ENCODE results near the gene C16orf95.
"Not testable (repeated sequence)": the region's sequence is repeated elsewhere in the genome, so short reads cannot be mapped to it uniquely, and the experiment has no call there.

Gene C16orf95

DNA sequence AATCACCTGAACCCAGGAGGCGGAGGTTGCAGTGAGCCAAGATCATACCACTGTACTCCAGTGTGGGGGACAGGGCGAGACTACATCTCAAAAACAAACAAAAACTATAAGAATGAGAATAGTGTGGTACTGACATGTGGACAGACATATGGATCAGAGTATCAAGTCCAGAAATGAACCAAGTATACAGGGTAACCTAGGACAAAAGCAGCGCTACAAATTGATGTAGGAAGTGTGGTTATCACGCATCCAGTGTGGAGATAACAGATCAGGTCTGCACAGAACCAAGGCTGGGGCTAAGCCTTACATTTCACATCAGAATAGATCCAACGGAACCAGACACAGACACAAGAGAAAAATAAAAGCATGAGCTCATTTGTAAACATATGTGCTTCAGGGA lies 23.0 kb upstream of the C16orf95 start:
- no peak overlapping the region for H3K27ac ChIP-seq
- no peaks in the 10 kb centered on the region for H3K4me1 ChIP-seq
- peaks cover 60 to 85% (median 80%) of the 10 kb centered on the region in 3 donors for H3K36me3 ChIP-seq
- no peak for DNase-seq
- H3K27me3 ChIP-seq, result no peaks in the 10 kb centered on the region
- TF ChIP-seq, protein P1, sequence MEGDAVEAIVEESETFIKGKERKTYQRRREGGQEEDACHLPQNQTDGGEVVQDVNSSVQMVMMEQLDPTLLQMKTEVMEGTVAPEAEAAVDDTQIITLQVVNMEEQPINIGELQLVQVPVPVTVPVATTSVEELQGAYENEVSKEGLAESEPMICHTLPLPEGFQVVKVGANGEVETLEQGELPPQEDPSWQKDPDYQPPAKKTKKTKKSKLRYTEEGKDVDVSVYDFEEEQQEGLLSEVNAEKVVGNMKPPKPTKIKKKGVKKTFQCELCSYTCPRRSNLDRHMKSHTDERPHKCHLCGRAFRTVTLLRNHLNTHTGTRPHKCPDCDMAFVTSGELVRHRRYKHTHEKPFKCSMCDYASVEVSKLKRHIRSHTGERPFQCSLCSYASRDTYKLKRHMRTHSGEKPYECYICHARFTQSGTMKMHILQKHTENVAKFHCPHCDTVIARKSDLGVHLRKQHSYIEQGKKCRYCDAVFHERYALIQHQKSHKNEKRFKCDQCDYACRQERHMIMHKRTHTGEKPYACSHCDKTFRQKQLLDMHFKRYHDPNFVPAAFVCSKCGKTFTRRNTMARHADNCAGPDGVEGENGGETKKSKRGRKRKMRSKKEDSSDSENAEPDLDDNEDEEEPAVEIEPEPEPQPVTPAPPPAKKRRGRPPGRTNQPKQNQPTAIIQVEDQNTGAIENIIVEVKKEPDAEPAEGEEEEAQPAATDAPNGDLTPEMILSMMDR (IDR thresholded peaks at IDR 0.05), result no peak
- H3K9me3 ChIP-seq, result no peaks in the 10 kb centered on the region
- H3K4me3 ChIP-seq, result no peak overlapping the region
- intact Hi-C loops (cut with DNase I; ENCODE audit: low total_unique reads), result no loop called here

DNA sequence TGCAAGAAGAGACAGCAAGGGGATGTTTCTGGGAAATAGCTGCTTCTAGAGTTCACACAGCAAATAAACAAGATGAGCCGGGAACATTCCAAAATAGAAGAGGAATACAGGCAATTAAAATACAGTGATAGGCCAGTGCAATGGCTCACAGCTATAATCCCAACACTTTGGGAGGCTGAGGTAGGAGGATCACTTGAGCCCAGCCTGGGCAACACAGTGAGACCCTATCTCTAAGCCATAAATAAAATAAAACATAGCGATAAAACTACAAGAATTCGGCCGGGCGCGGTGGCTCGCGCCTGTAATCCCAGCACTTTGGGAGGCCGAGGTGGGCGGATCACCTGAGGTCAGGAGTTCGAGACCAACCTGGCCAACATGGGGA lies 22.5 kb upstream of the C16orf95 start:
- not testable (repeated sequence) for DNase-seq

DNA sequence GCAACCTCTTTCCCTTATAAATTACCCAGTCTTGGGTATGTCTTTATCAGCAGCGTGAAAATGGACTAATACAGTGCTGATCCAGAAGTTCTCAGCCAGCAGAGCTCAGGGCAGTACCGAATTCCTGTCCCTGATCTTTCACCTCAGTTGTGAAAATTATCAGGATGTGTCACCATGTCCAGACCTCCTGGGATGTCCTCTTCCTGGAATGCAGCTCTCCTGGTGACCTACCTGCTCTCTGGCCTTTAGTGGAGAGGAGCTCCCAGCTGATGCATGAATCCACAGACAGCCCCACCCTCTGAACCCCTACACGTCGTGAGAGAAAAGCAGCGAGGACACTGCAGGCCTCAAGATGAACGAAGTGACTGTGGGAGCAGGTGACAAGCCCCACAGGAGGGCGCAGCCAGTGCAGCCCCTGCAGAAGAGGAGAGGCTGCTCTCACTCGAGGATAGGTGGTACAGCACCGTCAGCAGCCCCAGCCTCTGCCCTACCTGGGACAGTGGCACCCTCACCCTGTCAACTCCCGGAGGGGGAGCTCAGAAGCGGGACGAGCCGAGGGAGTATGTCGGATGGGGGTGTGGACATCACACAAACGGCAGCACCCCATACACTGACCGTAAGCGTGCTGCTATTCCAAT lies 22.0 kb upstream of the C16orf95 start:
- TF ChIP-seq, protein P1 (IDR thresholded peaks at IDR 0.05), result no peak
- Histone ChIP-seq H3K36me3 (peaks cover 67 to 86% (median 86%) of the 10 kb centered on the region in 3 donors), H3K27me3 (no peaks in the 10 kb centered on the region), H3K9me3 (no peaks in the 10 kb centered on the region), H3K4me1 (no peaks in the 10 kb centered on the region), H3K27ac (no peak overlapping the region), H3K4me3 (no peak overlapping the region)
- intact Hi-C loops (cut with DNase I; ENCODE audit: low total_unique reads), result no loop called here
- no peak for DNase-seq

More for the DNA sequence above, 22.5 kb upstream of the C16orf95 start:
- H3K27me3 ChIP-seq; H3K27ac ChIP-seq; H3K9me3 ChIP-seq; H3K4me1 ChIP-seq; H3K4me3 ChIP-seq; intact Hi-C loops (cut with DNase I; ENCODE audit: low total_unique reads): not testable (repeated sequence)
- H3K36me3 ChIP-seq, result peaks cover 65 to 85% (median 82%) of the 10 kb centered on the region in 3 donors

DNA sequence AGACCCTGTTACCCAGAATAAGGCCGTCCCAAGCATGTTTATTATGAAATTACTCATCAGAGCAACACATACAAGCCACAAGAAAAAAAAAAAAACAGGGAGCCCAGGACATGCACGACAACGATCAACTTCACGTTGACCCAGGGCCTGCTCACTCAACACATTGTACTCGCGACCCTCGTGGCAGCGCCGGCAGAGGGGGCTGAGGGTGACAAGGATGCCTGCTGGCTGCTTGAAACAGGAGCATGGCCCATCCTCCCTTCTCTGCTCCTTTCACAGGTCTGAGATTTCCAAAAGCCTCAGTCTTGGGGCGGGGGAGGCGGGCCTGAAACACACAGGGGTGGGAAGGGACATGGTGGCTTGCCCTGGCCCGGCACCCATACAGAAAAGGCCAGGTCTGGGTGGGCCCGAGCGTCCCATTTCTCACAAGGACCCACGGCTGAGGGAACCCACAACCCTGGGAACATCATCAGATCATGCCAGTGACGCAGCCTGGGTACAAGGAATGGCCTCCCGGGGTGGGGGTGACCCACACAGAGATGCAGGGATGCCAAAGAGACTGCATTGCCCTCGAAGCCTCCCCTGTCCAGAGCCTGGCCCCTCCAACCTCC lies 21.1 kb upstream of the C16orf95 start:
- DNase-seq, result no peak
- TF ChIP-seq, protein P1 (IDR thresholded peaks at IDR 0.05), result no peak
- no peaks in the 10 kb centered on the region for H3K4me1 ChIP-seq
- H3K36me3 ChIP-seq, result peaks cover 68 to 86% (median 86%) of the 10 kb centered on the region in 3 donors
- no peak overlapping the region for H3K27ac ChIP-seq
- intact Hi-C loops (cut with DNase I; ENCODE audit: low total_unique reads), result no loop called here
- H3K27me3 ChIP-seq, result no peaks in the 10 kb centered on the region
- no peak overlapping the region for H3K4me3 ChIP-seq
- no peaks in the 10 kb centered on the region for H3K9me3 ChIP-seq

DNA sequence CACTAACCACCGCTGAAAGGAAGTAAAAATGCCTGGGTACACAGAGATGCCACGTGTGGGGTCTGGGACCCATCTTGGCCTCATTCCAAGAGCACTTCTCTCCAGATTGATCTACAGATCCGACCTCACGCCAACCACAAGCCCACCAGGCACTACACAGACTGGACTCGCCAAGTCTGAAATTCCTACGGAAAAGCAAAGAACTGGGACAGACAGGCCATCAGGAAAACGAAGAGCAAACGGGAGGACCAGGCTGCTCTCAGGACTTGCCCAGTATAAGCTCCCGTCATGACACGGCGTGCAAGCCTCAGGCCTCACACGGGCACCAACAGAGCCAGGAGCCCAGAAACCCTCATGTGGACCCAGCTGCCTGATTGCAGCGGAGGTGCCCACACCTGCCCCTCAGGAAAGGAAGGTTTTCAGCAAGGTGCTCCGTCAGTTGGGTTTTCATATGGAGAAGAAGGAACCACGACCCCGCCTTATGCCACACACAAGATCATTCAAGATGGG lies 20.1 kb upstream of the C16orf95 start:
- no peak overlapping the region for H3K4me3 ChIP-seq
- DNase-seq, result no peak
- no peaks in the 10 kb centered on the region for H3K4me1 ChIP-seq
- no peaks in the 10 kb centered on the region for H3K9me3 ChIP-seq
- intact Hi-C loops (cut with DNase I; ENCODE audit: low total_unique reads), result no loop called here
- no peak overlapping the region for H3K27ac ChIP-seq
- no peaks in the 10 kb centered on the region for H3K27me3 ChIP-seq
- peaks cover 62 to 86% (median 86%) of the 10 kb centered on the region in 3 donors for H3K36me3 ChIP-seq
- TF ChIP-seq, protein P1 (IDR thresholded peaks at IDR 0.05), result no peak

DNA sequence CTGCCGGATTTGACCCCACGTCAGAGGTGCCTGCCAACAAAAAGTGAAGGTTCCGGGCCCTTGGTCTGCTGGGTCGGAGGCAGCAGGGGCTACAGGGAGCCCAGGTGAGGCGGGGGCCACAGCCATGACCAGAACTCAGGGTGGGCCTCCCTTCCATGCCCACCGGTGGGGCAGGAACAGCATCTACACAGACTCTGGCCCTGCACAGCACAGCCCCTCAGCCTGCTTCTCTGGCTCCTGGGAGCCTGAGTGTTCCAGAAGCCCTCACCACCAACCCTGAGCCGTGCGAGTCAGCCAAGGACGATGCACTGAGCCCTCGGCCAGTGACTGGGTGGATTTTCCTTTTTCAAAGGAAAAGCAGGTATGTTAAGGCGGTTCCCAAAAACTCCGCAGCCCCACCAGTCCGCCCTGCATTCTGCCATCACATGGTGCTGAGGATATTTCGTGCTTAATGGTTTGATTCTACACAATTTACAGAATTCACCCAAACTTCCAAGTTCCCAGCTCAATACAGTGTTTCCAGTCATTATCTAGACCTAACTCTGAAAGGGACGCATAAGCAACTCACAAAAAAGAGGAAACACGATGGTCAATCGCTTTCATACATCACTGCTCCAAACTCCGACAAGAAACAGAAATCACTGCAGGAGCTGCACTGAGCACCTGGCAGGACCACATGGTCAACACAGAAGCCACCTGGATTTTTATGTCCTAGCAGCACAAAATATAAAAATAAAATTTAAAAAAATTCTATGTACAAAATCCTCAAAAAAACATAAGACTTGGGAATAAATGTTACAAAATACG lies 19.4 kb upstream of the C16orf95 start:
- TF ChIP-seq, protein P1 (IDR thresholded peaks at IDR 0.05), result no peak
- Histone ChIP-seq H3K4me1 (no peaks in the 10 kb centered on the region), H3K27ac (no peak overlapping the region), H3K36me3 (peaks cover 56 to 86% (median 86%) of the 10 kb centered on the region in 3 donors), H3K9me3 (no peaks in the 10 kb centered on the region), H3K4me3 (no peak overlapping the region), H3K27me3 (no peaks in the 10 kb centered on the region)
- no peak for DNase-seq
- intact Hi-C loops (cut with DNase I; ENCODE audit: low total_unique reads), result no loop called here
